Stimulated activated CD4-positive, alpha-beta T cell treated with anti-CD3 and anti-CD28 coated beads, Interleukin-1b, Interleukin-23, amount 100 ng/mL, for 24 hours (primary cell): ENCODE results near the gene FASTKD2.

ENCODE experiments used
- DNase-seq, 4 experiments: peaks; one replicate each; pipeline ENCODE4 v3.0.0-alpha.2; 2020; ENCODE audit warnings: low read depth in 4 of 4, low spot score in 1 of 4

Gene FASTKD2

DNA sequence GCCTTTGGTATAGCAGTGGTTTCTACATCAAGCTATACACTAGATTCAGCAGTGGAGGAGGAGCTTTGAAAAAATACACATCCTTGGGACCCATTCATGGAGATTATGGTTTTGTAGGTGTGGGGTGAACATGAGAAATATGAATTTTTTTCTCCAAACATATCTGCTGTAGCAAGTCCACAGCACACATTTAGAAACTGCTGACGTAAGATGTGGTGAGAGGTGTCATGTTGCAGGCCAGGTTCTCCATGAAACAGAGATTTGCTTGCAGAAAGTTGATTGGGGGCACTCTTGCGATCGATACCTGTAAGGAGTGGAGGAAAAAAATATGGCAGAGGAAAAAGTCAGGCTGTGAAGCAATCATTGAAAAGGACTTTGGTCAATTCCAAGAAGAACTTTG is 67.9 kb downstream of the FASTKD2 start:
- no peak for DNase-seq

GRCh38 chr2:206836722-206837121 is 71.3 kb downstream of the FASTKD2 start:
- no peak for DNase-seq

DNA sequence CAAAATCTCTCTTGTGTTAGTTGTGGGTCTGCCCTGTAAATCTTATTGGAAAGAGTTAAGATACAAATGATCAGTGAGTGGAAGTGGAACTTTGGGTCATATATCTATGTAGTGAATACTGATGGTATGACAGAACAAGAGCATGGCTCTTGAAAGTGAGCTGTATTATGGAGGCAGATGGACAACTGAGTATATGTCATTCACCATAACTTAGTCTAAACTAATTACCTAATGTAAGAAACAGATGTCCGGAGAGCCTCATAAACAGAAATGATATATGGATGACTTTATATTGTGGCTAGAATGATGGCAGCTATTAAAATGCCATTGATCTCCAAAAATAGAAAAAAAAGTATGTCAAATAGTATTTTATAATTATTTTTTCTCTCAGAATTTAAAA is 72.4 kb downstream of the FASTKD2 start:
- no peak for DNase-seq

DNA sequence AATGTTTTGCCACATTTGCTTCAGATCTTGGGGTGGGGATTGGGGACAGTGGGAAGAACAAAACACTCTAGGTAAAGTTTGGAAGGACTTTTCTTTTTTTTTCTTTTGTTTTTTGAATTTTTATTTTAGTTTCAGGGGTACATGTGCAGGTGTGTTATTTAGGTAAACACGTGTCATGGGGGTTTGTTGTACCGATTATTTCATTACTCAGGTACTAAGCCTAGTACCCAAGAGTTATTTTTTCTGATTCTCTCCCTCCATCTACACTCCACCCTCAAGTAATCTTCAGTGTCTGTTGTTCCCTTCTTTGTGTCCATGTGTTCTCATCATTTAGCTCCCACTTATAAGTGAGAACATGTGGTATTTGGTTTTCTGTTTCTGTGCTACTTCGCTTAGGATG is 73.3 kb downstream of the FASTKD2 start:
- no peak for DNase-seq

- DNase-seq, result no peak
Measured at GRCh38 chr2:206840999-206841398, 75.6 kb downstream of the FASTKD2 start.
